ENCODE results near the gene E2F7.
"Not testable (repeated sequence)": the region's sequence is repeated elsewhere in the genome, so short reads cannot be mapped to it uniquely, and the experiment has no call there.

- not testable (repeated sequence) for TF ChIP-seq IRF3 (IDR thresholded peaks at IDR 0.05; ENCODE audit: low read depth, low read length); NRF1 (IDR thresholded peaks at IDR 0.05; ENCODE audit: low read depth, low read length); ZBTB33 (IDR thresholded peaks at IDR 0.05; ENCODE audit: borderline replicate concordance, low read depth); POLR2AphosphoS5 (IDR thresholded peaks at IDR 0.05; ENCODE audit: low read depth, low read length); EZH2phosphoT487 (IDR thresholded peaks at IDR 0.05; ENCODE audit: borderline replicate concordance, low read depth)
Observed at GRCh38 chr12:77073894-77074293, 8.5 kb upstream of the E2F7 start.

All from SK-N-SH (cell line).